HFF-Myc (cell line): ENCODE results near the gene APCDD1.

Experiments
- DNase-seq: peaks from one replicate; pipeline ENCODE4 v3.0.0-alpha.2; 2011; ENCODE audit warnings: low read depth; ENCODE audit errors: extremely low read depth
- H3K4me3 ChIP-seq: replicated peaks from 2 replicates; pipeline ENCODE4 v1.5.1; 2011; ENCODE audit warnings: low read depth, mild to moderate bottlenecking, control low read depth, low read length
- TF ChIP-seq, protein P1 (sequence below): IDR thresholded peaks from 2 replicates; pipeline ENCODE4 v1.5.1; 2012; ENCODE audit warnings: mild to moderate bottlenecking, low read depth, low read length, control low read depth; ENCODE audit errors: missing control alignments

The APCDD1 gene

DNA sequence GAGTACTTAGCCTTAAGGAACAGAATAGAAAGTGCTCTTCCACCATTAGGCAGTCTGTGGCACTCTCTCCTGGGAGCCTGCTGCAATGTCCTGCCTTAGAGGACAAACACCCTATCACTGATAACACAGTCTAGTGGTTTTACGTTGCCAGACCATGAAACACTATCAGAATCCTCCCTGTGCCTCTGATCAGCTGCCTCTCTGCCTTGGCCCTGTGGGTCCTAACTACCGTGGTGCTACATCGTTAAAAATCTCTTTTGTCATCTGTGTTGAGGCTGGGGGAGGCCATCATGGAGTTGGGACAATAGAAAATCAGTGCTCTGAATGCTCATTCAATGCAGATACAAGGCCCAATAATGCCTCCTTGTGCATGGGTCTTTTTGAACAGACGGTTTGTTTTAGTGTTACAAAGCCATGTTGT lies 11.9 kb upstream of the APCDD1 start:
- TF ChIP-seq, protein P1, sequence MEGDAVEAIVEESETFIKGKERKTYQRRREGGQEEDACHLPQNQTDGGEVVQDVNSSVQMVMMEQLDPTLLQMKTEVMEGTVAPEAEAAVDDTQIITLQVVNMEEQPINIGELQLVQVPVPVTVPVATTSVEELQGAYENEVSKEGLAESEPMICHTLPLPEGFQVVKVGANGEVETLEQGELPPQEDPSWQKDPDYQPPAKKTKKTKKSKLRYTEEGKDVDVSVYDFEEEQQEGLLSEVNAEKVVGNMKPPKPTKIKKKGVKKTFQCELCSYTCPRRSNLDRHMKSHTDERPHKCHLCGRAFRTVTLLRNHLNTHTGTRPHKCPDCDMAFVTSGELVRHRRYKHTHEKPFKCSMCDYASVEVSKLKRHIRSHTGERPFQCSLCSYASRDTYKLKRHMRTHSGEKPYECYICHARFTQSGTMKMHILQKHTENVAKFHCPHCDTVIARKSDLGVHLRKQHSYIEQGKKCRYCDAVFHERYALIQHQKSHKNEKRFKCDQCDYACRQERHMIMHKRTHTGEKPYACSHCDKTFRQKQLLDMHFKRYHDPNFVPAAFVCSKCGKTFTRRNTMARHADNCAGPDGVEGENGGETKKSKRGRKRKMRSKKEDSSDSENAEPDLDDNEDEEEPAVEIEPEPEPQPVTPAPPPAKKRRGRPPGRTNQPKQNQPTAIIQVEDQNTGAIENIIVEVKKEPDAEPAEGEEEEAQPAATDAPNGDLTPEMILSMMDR, result no peak

DNA sequence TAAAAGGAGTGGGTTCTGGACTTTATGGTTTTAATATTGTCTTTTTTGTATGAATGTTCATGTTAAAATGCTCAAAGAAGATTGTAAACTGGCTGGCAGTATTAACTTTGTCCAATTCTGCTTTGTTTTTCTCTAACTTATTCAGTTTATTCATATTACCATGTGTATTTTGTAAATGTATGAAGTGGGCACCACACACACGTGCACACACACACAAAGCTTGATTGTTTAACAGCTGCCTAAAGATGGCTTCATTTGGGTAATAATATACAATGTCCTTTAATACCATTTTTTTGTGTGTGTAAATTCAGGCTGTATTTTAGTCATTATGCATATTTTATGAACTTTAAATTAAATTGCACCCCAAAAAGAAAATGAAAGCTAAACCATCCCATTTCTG lies 11.4 kb upstream of the APCDD1 start:
- TF ChIP-seq, protein P1, result no peak
- no peak overlapping the region for H3K4me3 ChIP-seq
- DNase-seq, result no peak

More for the DNA sequence above, 11.9 kb upstream of the APCDD1 start:
- no peak for DNase-seq
- no peak overlapping the region for H3K4me3 ChIP-seq

DNA sequence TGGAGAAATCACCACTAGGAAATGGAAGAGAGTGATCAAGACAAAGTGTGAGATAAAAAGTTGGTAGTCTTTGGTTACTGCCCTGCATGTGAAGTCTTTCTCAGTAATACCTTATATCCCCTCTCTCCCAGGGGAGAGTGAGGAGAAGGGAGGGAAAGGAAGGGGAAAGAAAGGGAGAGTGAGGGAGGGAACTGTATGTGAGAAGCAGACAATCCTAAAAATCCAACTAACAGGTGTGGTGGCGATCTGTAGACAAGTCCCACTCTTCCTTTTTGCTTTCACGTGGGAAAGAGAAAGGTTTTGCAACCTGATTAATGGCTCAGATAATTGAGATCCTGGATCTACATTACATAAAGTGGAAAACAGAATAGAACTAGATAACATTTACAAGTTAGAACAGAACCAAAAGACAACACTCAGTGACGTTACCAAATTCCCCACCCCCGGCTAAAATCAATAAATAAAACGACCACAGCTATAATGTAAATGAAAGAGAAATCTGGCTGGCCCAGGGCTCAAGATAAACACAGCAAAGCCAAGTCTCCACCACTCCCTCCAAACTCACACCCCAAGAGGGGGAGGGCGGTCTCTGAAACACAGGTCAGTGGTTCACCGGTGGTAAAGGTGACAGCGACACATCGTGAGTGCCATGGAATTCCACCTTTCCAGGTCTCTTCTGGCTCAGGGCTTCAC lies 10.0 kb upstream of the APCDD1 start:
- TF ChIP-seq, protein P1, result no peak
- no peak overlapping the region for H3K4me3 ChIP-seq

DNA sequence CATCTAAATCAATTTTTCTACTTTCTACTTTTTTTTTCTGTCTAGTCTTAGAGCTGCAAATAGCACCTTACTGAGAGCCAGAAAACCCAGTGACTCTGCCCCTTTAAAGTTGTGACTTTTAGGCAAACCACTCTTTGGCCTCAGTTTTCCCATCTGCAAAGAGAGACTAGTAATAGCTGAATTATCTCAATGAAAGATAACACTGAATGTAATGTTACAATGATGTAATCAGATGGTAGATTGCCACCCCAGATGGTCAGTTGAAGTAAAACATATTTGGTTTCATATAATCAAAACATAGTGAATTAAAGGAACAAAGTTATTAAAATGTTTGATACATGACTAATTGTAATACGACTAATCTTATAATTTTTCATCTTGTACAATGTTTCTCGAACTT lies 5.0 kb upstream of the APCDD1 start:
- no peak overlapping the region for H3K4me3 ChIP-seq
- TF ChIP-seq, protein P1, result no peak
- DNase-seq, result no peak

More for the DNA sequence above, 10.0 kb upstream of the APCDD1 start:
- no peak for DNase-seq

DNA sequence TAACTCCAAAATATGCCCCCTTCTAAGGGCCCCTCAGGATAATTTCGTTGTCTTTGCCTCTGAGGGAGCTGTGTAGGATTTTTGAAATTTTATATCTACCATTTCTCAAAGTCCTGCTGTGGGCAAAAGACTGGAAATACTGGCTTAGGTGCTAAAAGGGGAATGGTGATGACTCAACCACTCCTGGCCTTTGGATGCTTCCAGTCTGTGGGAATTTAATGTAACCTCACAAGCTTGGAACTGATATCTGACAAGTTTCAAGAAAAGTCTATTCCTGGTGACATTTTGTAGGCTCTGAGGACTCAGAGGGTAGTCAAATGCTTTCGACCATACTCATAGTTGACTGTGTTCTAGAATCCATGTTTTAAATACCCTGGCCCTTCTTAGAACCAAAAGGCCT lies 3.4 kb upstream of the APCDD1 start:
- no peak for DNase-seq
- TF ChIP-seq, protein P1, result no peak
- no peak overlapping the region for H3K4me3 ChIP-seq

DNA sequence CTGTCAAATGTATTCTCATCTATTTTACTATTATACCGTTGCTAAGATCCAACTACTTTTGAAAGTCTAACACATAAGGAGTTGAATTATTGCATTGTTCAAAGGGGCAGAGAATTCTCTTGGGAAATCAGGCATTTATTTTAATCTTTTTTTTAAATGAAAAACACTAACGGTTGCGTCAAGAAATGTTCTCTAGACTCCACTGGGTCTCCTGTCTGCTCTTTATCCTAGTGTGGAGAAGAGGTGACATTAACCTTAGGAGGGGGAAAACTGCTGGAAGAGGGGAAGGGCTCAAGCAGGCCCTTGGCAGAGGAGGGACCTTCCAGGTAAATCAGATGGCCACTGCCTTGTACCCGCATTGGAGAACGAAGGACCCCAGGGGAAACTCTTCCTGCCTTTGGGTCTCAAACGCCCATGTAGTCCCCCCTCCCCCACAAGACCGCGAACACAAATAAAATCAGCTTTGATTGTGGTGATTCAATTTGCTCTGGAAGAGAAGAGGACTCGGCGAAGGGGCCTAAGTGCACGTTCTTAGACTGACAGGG lies 1.1 kb upstream of the APCDD1 start:
- H3K4me3 ChIP-seq, result no peak overlapping the region
- no peak for DNase-seq
- TF ChIP-seq, protein P1, result no peak
